Coronary artery (tissue), 2 donors: ENCODE measurements around the gene SRC.

ENCODE experiments used
- DNase-seq: peaks from one replicate; pipeline ENCODE4 v3.0.0-alpha.2; 2017; ENCODE audit warnings: low spot score
- H3K27ac ChIP-seq, 2 donors: fragments of 200-600 bp; sonication (generic); one replicate each; pipeline ENCODE4 v1.5.1; 2016 to 2019
- H3K4me3 ChIP-seq: fragments of 200-600 bp; sonication (generic); 2 replicates; pipeline ENCODE4 v1.5.1; 2016; ENCODE audit warnings: mild to moderate bottlenecking, moderate library complexity
- TF ChIP-seq, protein P1 (sequence below): fragments of 200-600 bp; sonication (generic); IDR thresholded peaks from one replicate; pipeline ENCODE4 v1.5.1; 2019; ENCODE audit warnings: antibody characterized with exemption

The SRC gene

DNA sequence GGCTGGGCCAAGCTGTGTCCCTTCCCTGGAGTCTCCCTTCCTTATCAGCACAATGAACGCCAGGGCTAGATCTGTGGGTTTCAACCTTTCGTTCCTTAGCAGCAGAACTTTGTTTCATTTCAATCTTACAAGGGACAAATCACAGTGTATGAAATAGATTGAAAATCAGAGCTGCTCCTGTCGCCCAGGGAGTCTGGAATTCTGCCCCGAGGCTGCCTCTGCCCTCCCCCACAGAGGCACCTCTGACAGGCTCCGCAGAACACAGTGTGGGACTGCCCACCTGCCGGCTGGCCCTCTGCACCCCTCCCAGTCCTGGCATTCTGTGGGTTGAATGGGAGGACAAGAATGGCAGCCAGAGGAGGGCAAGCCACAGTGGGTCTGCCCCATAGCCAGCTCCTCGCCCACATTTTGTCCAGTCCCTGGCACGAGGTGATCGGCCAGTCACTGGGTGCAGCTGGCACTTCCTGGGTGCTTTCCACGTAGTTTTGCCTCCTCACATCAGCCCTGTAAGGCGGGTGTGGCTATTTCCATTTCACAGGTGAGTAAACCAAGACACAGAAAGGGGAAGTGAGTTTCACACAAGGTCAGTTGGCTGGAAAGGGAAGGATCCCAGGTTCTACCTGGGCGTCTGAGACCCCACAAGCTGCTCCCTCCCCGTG, 30.4 kb upstream of the SRC start:
- peak overlapping the region; percentile 71 to 98 for H3K27ac ChIP-seq
- DNase-seq, result no peak
- TF ChIP-seq, protein P1, sequence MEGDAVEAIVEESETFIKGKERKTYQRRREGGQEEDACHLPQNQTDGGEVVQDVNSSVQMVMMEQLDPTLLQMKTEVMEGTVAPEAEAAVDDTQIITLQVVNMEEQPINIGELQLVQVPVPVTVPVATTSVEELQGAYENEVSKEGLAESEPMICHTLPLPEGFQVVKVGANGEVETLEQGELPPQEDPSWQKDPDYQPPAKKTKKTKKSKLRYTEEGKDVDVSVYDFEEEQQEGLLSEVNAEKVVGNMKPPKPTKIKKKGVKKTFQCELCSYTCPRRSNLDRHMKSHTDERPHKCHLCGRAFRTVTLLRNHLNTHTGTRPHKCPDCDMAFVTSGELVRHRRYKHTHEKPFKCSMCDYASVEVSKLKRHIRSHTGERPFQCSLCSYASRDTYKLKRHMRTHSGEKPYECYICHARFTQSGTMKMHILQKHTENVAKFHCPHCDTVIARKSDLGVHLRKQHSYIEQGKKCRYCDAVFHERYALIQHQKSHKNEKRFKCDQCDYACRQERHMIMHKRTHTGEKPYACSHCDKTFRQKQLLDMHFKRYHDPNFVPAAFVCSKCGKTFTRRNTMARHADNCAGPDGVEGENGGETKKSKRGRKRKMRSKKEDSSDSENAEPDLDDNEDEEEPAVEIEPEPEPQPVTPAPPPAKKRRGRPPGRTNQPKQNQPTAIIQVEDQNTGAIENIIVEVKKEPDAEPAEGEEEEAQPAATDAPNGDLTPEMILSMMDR, result no peak
- peak overlapping the region; percentile 56 for H3K4me3 ChIP-seq

DNA sequence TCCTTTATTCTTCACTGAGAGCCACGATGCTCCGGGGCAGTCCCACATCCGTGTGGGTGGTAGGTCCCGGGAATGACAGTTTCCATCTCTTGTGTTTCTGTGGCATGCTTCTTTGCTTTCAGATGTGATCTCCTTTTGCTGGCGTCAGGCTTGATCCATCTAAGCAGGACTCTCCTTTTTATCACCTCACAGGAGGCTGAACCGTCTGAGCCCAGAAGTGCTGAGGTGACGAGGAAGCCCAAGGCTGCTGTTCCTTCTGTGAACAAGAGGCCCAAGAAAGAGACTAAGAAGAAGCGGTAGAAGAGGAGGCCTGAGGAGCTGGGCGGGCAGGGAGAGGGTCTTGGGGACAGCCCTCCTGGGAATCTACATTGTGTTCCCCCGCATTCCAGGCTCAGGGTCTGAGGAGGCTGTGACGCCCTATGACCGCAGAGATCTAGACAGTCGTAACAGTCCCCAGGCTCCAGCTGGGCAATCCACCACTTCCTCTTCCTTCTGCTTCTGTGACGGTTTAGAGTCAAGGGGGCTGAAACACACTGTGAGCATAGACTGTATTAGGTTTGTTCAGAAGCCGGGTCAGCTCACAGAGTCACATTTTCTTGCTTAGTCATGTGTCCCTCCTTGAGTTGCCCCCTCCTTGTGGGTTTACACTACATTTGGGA, 29.7 kb upstream of the SRC start:
- H3K4me3 ChIP-seq, result no peak overlapping the region
- no peak for DNase-seq
- TF ChIP-seq, protein P1, result no peak

DNA sequence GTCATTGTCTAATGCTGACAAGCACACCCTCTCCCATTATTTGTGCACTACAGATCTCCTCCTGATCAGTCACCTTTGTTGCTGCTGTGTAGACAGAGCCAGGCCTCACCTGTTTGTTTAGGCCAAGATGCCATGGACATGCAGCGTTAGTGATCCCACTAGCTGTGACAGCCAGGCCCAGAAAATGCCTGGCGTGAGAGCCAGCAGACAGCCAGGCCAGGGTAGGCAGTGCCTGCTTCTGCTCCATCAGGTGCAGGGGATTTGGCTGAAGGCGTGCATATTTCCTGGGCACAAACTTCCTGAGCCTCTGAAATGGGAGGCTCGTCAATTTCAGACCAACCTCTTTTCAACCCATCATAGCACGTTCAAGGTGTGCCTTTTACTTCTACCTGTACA, 29.2 kb upstream of the SRC start:
- peak overlapping the region in 1 of 2 donors; percentile 98 for H3K27ac ChIP-seq
- TF ChIP-seq, protein P1, result no peak
- H3K4me3 ChIP-seq, result no peak overlapping the region
- DNase-seq, result no peak

More for the DNA sequence above, 29.7 kb upstream of the SRC start:
- peak overlapping the region; percentile 71 to 98 for H3K27ac ChIP-seq

DNA sequence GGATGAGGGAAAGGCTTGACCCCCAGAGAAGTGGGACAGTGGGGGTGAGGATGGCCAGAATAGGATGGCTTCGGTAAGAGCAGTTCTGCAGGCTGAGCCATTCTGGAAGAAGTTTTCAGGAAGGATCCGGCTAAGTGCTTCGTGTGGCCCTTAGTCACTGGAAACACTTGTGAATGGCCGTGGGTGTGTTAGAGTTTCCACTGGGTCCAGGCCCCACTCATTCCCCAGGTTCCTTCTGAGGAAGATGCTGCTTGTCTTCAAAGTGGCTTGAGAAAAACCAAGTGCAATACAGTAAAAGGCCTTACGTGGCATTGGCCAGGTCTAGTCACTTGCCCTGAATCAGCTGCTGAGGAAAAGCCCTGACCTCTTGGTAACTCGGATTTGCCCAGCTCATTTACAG, 28.6 kb upstream of the SRC start:
- no peak for DNase-seq
- TF ChIP-seq, protein P1, result no peak
- Histone ChIP-seq H3K27ac (no peak overlapping the region), H3K4me3 (no peak overlapping the region)

DNA sequence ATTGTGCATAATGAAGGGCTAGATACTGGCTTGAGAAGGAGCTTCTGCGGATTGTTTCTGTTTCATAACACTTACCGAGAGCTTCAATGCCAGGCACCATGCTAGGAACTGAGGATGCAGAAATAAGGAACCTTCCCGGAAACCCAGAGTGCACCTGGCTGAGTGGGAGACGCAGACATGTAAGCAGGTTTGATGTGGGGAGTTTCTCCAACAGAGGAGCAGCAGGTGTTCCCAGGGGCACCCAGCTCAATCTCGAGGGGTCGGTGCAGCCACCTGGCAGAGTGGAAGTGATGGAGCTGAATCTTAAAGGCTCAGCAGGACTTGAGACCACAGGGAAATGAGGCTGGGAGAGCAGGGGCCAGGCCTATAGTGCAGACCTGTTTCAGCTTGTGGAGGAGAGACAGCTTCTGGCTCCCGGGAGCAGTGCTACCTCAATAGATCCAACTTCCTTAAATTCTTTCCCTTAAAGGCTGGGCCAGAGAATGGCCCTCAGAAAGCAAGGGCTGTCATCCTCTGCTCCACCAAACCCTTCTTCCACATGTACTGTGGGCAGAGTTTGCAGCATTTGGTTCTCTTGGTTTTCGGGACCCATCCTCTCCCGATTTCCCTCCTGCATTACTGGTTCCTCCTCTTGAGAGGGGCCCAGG, 27.8 kb upstream of the SRC start:
- H3K4me3 ChIP-seq, result no peak overlapping the region
- no peak for DNase-seq
- H3K27ac ChIP-seq, result no peak overlapping the region
- TF ChIP-seq, protein P1, result no peak

DNA sequence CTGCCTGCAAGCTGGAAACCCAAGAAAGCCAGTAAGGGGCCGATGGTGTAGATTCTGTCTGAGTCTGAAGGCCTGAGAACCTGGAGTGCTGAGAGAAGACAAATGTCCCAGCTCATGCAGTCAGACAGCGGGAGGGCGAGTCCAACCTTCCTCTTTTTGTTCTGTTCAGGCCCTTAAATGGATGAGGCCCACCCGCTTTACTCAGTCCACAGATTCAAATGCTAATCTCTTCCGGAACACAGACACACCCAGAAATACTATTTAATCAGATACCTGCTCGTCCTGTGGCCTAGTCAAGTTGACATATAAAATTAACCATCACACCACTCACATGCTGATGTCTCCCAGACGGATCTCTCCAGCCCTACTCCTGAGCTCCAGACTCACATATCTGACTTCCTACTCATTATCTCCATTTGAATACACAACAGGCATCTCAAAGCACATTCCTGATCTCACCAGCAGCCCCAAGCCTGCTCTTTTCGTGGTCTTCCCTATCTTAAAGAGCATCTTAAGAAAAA, 26.7 kb upstream of the SRC start:
- Histone ChIP-seq H3K27ac (no peak overlapping the region), H3K4me3 (no peak overlapping the region)
- DNase-seq, result no peak
- TF ChIP-seq, protein P1, result no peak
